WTC11 (cell line): Measurements from ENCODE around the gene CUEDC1. TPM values are rescaled to one million over a fixed set of nuclear protein-coding genes. Genes with fewer than 3 reads are reported as not detected.

ENCODE experiments used
- ATAC-seq: fragments of 200-7000 bp; cut with Tn5 transposase; 2 replicates; pipeline ENCODE4 v1.10.0; 2021; ENCODE audit warnings: mild to moderate bottlenecking, moderate library complexity
- CTCF ChIA-PET: fragments of 300-600 bp; sonication (Branson Sonifier 250); formaldehyde crosslinking; loops from one replicate; lab custom pipeline; 2021; ENCODE audit warnings: antibody characterized with exemption; lab: Charles Lee
- POLR2A ChIA-PET: fragments of 350-600 bp; sonication (Branson Sonifier 250); formaldehyde crosslinking; loops from one replicate; lab custom pipeline; 2021; ENCODE audit warnings: antibody characterized with exemption; lab: Charles Lee
- DNase-seq: peaks from one replicate; pipeline ENCODE4 v3.0.0; 2021; ENCODE audit warnings: low spot score
- H3K27ac Mint-ChIP-seq: 2 replicates; pipeline ENCODE4 v1.8.0; 2021; ENCODE audit warnings: mixed read lengths
- H3K27me3 Mint-ChIP-seq: 2 replicates; pipeline ENCODE4 v1.8.0; 2021; ENCODE audit warnings: low read depth, mild to moderate bottlenecking, moderate library complexity, mixed read lengths
- H3K36me3 Mint-ChIP-seq: 2 replicates; pipeline ENCODE4 v1.8.0; 2021; ENCODE audit warnings: mixed read lengths
- H3K4me1 Mint-ChIP-seq: 2 replicates; pipeline ENCODE4 v1.8.0; 2022; ENCODE audit warnings: mixed read lengths
- H3K4me3 Mint-ChIP-seq: 2 replicates; pipeline ENCODE4 v1.8.0; 2021; ENCODE audit warnings: mild to moderate bottlenecking, moderate library complexity, mixed read lengths
- H3K9me3 Mint-ChIP-seq: 2 replicates; pipeline ENCODE4 v1.8.0; 2021; ENCODE audit warnings: mixed read lengths
- AFF4 ChIP-seq: sonication (generic); formaldehyde crosslinking; IDR thresholded peaks from 2 replicates; pipeline ENCODE4 v1.8.1; 2023; ENCODE audit warnings: mild to moderate bottlenecking, missing genetic modification reagents, borderline replicate concordance
- CTCF ChIP-seq: fragments of 200-600 bp; IDR thresholded peaks from 2 replicates; pipeline ENCODE4 v1.8.0; 2022; ENCODE audit warnings: antibody characterized with exemption
- IRF2 ChIP-seq: sonication (generic); formaldehyde crosslinking; IDR thresholded peaks from 2 replicates; pipeline ENCODE4 v1.8.0; 2022; ENCODE audit warnings: low read depth, missing genetic modification reagents, borderline replicate concordance
- JAZF1 ChIP-seq: fragments of 250-450 bp; sonication (Bioruptor Pico); IDR thresholded peaks from 2 replicates; pipeline ENCODE4 v1.9.0; 2021; ENCODE audit warnings: moderate library complexity, mild to moderate bottlenecking, inconsistent platforms
- KAT7 ChIP-seq: sonication (generic); formaldehyde crosslinking; IDR thresholded peaks from 2 replicates; pipeline ENCODE4 v1.8.1; 2023; ENCODE audit warnings: missing genetic modification reagents, mild to moderate bottlenecking, borderline replicate concordance
- NR2C2 ChIP-seq: sonication (generic); formaldehyde crosslinking; IDR thresholded peaks from 2 replicates; pipeline ENCODE4 v1.8.0; 2022; ENCODE audit warnings: mild to moderate bottlenecking, missing genetic modification reagents
- PRRX2 ChIP-seq: fragments of 250-450 bp; sonication (Bioruptor Pico); IDR thresholded peaks from 2 replicates; pipeline ENCODE4 v1.8.0; 2021; ENCODE audit warnings: mild to moderate bottlenecking
- SMAD3 ChIP-seq: sonication (generic); formaldehyde crosslinking; IDR thresholded peaks from 2 replicates; pipeline ENCODE4 v1.8.0; 2022; ENCODE audit warnings: missing genetic modification reagents, mild to moderate bottlenecking, borderline replicate concordance
- TCF7 ChIP-seq: sonication (generic); formaldehyde crosslinking; IDR thresholded peaks from 2 replicates; pipeline ENCODE4 v1.8.0; 2022; ENCODE audit warnings: mild to moderate bottlenecking, low read depth, missing genetic modification reagents, moderate library complexity
- ZNF121 ChIP-seq: sonication (generic); formaldehyde crosslinking; IDR thresholded peaks from 2 replicates; pipeline ENCODE4 v1.8.0; 2023; ENCODE audit warnings: missing genetic modification reagents
- ZNF219 ChIP-seq: sonication (generic); formaldehyde crosslinking; IDR thresholded peaks from 2 replicates; pipeline ENCODE4 v1.8.0; 2023; ENCODE audit warnings: missing genetic modification reagents, mild to moderate bottlenecking, borderline replicate concordance
- ZNF281 ChIP-seq: sonication (generic); formaldehyde crosslinking; IDR thresholded peaks from 2 replicates; pipeline ENCODE4 v1.8.0; 2023; ENCODE audit warnings: mild to moderate bottlenecking, missing genetic modification reagents
- ZNF416 ChIP-seq: fragments of 250-450 bp; sonication (Bioruptor Pico); IDR thresholded peaks from 2 replicates; pipeline ENCODE4 v1.9.0; 2021; ENCODE audit warnings: mild to moderate bottlenecking, inconsistent platforms
- ZNF425 ChIP-seq: fragments of 250-450 bp; sonication (Bioruptor Pico); conservative IDR thresholded peaks from 2 replicates; pipeline ENCODE4 v1.9.0; 2021; ENCODE audit warnings: mild to moderate bottlenecking
- total RNA-seq: library from RNA; stranded (reverse); gene quantifications from 3 replicates; pipeline ENCODE4 v1.2.3, GENCODE V29; 2021
- TF ChIP-seq, protein P1 (sequence below): sonication (generic); formaldehyde crosslinking; conservative IDR thresholded peaks from 2 replicates; pipeline ENCODE4 v1.8.1; 2023; ENCODE audit warnings: mild to moderate bottlenecking, low read depth, missing genetic modification reagents, moderate library complexity

Gene CUEDC1
- total RNA-seq, 1 experiment from 2014 or later, result 12.2 TPM

- CTCF ChIA-PET, result interaction anchor here (0.6 kb wide), 1 partner anchor 174 kb away, joined by 3 read pairs; no protein-coding TSS in a partner anchor
- TF ChIP-seq PRRX2 (CRISPR knock-in tag) (no peak), IRF2 (CRISPR knock-in tag) (no peak), NR2C2 (CRISPR knock-in tag) (no peak)
- TF ChIP-seq, protein P1, sequence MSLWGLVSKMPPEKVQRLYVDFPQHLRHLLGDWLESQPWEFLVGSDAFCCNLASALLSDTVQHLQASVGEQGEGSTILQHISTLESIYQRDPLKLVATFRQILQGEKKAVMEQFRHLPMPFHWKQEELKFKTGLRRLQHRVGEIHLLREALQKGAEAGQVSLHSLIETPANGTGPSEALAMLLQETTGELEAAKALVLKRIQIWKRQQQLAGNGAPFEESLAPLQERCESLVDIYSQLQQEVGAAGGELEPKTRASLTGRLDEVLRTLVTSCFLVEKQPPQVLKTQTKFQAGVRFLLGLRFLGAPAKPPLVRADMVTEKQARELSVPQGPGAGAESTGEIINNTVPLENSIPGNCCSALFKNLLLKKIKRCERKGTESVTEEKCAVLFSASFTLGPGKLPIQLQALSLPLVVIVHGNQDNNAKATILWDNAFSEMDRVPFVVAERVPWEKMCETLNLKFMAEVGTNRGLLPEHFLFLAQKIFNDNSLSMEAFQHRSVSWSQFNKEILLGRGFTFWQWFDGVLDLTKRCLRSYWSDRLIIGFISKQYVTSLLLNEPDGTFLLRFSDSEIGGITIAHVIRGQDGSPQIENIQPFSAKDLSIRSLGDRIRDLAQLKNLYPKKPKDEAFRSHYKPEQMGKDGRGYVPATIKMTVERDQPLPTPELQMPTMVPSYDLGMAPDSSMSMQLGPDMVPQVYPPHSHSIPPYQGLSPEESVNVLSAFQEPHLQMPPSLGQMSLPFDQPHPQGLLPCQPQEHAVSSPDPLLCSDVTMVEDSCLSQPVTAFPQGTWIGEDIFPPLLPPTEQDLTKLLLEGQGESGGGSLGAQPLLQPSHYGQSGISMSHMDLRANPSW (CRISPR knock-in tag), result no peak
Observed at GRCh38 chr17:57963149-57963511, 7.9 kb upstream of the CUEDC1 start.

GRCh38 chr17:57962279-57963148 lies 7.3 kb upstream of the CUEDC1 start:
- no peak for ATAC-seq
- Mint-ChIP-seq H3K27ac (no peak overlapping the region), H3K36me3 (no peaks in the 10 kb centered on the region), H3K4me1 (peaks cover 4% of the 10 kb centered on the region), H3K4me3 (no peak overlapping the region), H3K27me3 (peaks cover 16% of the 10 kb centered on the region), H3K9me3 (no peaks in the 10 kb centered on the region)
- CTCF ChIA-PET, result interaction anchor here (0.6 to 1.3 kb wide), 3 partner anchors 70 to 552 kb away, joined by 3 to 5 read pairs (median 4); no protein-coding TSS in a partner anchor
- no peak for DNase-seq
- POLR2A ChIA-PET, result no interaction called here
- TF ChIP-seq KAT7 (CRISPR knock-in tag) (no peak), JAZF1 (CRISPR knock-in tag) (no peak), ZNF121 (CRISPR knock-in tag) (no peak), TCF7 (CRISPR knock-in tag) (no peak), ZNF425 (no peak), ZNF416 (CRISPR knock-in tag) (no peak), CTCF (no peak), AFF4 (CRISPR knock-in tag) (no peak), SMAD3 (CRISPR knock-in tag) (no peak), ZNF219 (CRISPR knock-in tag) (no peak), ZNF281 (CRISPR knock-in tag) (no peak)
- TF ChIP-seq, protein P1 (CRISPR knock-in tag), result no peak

More at GRCh38 chr17:57963149-57963511, 7.9 kb upstream of the CUEDC1 start:
- DNase-seq (no peak), ATAC-seq (no peak)
- Mint-ChIP-seq H3K4me1 (peaks cover 2% of the 10 kb centered on the region), H3K27ac (no peak overlapping the region), H3K4me3 (no peak overlapping the region), H3K36me3 (no peaks in the 10 kb centered on the region), H3K9me3 (no peaks in the 10 kb centered on the region), H3K27me3 (peaks cover 10% of the 10 kb centered on the region; the same call in 1 of the 2 replicates)
- POLR2A ChIA-PET, result no interaction called here
